SU-DHL-6 (cell line): ENCODE measurements around the gene FAM131B.

Experiments
- EZH2phosphoT487 ChIP-seq: fragments of 200-600 bp; sonication (generic), shearing (Covaris generic); conservative IDR thresholded peaks from 2 replicates; pipeline ENCODE4 v1.6.1; 2018; ENCODE audit warnings: mild to moderate bottlenecking, antibody characterized with exemption, low read length, moderate library complexity, mixed read lengths
- TF ChIP-seq, protein P1 (sequence below): fragments of 200-600 bp; sonication (generic); IDR thresholded peaks from one replicate; pipeline ENCODE4 v1.5.1; 2017; ENCODE audit warnings: antibody characterized with exemption, mild to moderate bottlenecking, low read length, moderate library complexity; ENCODE audit not compliant: insufficient read depth, poor library complexity, severe bottlenecking

DNA sequence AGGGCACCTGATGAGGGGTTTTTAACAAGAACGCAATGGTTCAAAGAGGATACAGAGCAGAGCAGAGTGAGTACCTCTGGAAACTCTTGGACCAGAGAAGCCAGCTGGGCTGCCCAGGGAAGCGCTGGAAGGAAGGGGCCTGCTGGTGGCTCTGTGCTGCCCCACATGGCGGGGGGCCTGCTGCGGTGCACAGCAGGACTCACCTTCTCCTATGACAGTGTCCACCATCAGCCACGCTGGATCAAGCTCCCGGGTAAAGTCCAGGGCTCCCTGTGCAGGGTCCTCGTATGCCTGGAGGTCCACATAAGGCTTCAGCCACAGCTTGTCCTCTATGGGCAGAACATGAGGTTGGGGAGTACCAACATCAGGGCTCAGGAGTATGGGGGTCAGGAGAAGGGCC, 33.7 kb upstream of the FAM131B start:
- TF ChIP-seq, protein P1, sequence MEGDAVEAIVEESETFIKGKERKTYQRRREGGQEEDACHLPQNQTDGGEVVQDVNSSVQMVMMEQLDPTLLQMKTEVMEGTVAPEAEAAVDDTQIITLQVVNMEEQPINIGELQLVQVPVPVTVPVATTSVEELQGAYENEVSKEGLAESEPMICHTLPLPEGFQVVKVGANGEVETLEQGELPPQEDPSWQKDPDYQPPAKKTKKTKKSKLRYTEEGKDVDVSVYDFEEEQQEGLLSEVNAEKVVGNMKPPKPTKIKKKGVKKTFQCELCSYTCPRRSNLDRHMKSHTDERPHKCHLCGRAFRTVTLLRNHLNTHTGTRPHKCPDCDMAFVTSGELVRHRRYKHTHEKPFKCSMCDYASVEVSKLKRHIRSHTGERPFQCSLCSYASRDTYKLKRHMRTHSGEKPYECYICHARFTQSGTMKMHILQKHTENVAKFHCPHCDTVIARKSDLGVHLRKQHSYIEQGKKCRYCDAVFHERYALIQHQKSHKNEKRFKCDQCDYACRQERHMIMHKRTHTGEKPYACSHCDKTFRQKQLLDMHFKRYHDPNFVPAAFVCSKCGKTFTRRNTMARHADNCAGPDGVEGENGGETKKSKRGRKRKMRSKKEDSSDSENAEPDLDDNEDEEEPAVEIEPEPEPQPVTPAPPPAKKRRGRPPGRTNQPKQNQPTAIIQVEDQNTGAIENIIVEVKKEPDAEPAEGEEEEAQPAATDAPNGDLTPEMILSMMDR, result no peak
- no peak for TF ChIP-seq EZH2phosphoT487
